Body of pancreas (tissue), 4 donors: ENCODE results near the gene RABIF. TPM values are rescaled to one million over a fixed set of nuclear protein-coding genes. Genes with fewer than 3 reads are reported as not detected.
A peak's percentile ranks its signal among the peaks of the same experiment; 100 is the strongest.

Source experiments
- ATAC-seq: fragments of 150-250 bp; one replicate; pipeline ENCODE4 v1.9.1; 2016
- DNase-seq, 4 donors: peaks; one replicate each; pipeline ENCODE4 v3.0.0-alpha.2; 2019
- H3K27ac ChIP-seq, 4 donors: fragments of 200-600 bp; sonication (generic); 1 replicate in 3 of 4; 2 replicates in 1 of 4; pipeline versions ENCODE4 v1.5.1 to v1.6.1; 2016 to 2019; ENCODE audit warnings: mild to moderate bottlenecking in 1 of 4, mixed read lengths in 1 of 4, moderate library complexity in 1 of 4
- H3K27me3 ChIP-seq, 2 donors: fragments of 200-600 bp; sonication (generic); one replicate each; pipeline ENCODE4 v1.6.0; 2016; ENCODE audit warnings: mild to moderate bottlenecking in 1 of 2
- H3K36me3 ChIP-seq, 2 donors: fragments of 200-600 bp; sonication (generic); replicated peaks in 1 of 2; 2 replicates each; pipeline ENCODE4 v1.5.1; 2016; ENCODE audit warnings: low read depth in 2 of 2; ENCODE audit not compliant: insufficient read depth in 1 of 2
- H3K4me1 ChIP-seq: fragments of 200-600 bp; sonication (generic); one replicate; pipeline ENCODE4 v1.6.0; 2016
- H3K4me3 ChIP-seq, 2 donors: fragments of 200-600 bp; sonication (generic); 1 replicate in 1 of 2; 2 replicates in 1 of 2; pipeline ENCODE4 v1.5.1; 2016 to 2019
- H3K9me3 ChIP-seq, 3 donors: fragments of 200-600 bp; sonication (generic); 1 replicate in 2 of 3; 2 replicates in 1 of 3; pipeline ENCODE4 v1.5.1; 2016
- POLR2A ChIP-seq, 3 donors: fragments of 450-650 bp; IDR thresholded peaks; one replicate each; pipeline ENCODE4 v1.6.1; 2016; ENCODE audit warnings: antibody characterized with exemption in 3 of 3, mild to moderate bottlenecking in 2 of 3
- WGBS, 2 donors: methylation state at CpG; one replicate each; pipeline ENCODE4 v1.1.5; 2017; 5-methylcytosine and 5-hydroxymethylcytosine counted together
- intact Hi-C: fragments of 100-400 bp; cut with DNase I; formaldehyde crosslinking; loops from one replicate; pipeline ENCODE4 v1.15.1; 2023
- total RNA-seq, 2 donors: library from RNA; depleted of rRNA; stranded (reverse); fragments of >200 nt; gene quantifications; one replicate each; pipeline ENCODE4 v1.1.0, GENCODE V29; 2016
- TF ChIP-seq, protein P1 (sequence below), 7 experiments: fragments of 450-650 bp in 4 of 7; fragments of 200-600 bp in 3 of 7; sonication (generic) in 3 of 7; IDR thresholded peaks; one replicate each; pipeline ENCODE4 v1.5.1; 2016 to 2019; ENCODE audit warnings: antibody characterized with exemption in 7 of 7

The RABIF gene
- total RNA-seq, 2 donors from 2014 or later, result 2.6 to 4.0 TPM

DNA sequence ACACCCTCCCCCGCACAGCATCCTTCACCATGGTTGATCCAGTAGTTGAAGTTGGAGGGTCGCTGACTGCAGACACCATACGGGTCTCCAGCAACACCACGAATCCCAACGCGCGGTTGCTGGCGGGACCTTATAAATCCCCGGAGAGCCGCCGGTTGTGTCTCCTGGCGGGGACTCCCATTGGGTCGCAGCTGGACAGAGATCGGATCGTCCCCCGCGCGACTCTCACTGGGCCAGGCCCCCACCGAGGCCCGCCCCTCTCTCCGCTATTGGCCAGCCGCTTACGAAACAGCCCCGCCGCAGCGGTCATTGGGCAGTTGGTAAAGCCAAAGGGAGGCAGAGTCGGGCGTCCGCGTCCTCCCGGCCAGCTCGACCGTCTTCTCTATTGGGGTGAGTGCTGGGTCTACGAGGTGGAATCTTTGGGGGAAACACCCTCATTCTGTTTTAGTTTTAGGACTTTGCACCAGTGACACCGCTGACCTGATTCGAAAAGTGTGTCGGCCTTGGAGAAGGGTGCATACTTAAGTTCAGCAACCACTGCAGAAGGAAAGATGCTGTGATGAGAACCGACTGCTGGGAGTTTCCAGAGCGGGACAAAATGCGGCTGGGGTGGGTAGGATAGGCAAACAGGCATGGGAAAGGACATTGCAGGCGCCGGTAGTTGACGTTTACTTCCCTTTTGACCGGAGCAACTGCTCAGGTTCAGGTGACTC, 27.4 kb downstream of the RABIF start:
- WGBS, 2 donors, result 0% methylated on average over 14 to 42 of the region's 44 CpGs
- H3K27ac ChIP-seq, result peak overlapping the region in 3 of 4 donors; percentile 39 to 47 (median 43)
- TF ChIP-seq, protein P1, sequence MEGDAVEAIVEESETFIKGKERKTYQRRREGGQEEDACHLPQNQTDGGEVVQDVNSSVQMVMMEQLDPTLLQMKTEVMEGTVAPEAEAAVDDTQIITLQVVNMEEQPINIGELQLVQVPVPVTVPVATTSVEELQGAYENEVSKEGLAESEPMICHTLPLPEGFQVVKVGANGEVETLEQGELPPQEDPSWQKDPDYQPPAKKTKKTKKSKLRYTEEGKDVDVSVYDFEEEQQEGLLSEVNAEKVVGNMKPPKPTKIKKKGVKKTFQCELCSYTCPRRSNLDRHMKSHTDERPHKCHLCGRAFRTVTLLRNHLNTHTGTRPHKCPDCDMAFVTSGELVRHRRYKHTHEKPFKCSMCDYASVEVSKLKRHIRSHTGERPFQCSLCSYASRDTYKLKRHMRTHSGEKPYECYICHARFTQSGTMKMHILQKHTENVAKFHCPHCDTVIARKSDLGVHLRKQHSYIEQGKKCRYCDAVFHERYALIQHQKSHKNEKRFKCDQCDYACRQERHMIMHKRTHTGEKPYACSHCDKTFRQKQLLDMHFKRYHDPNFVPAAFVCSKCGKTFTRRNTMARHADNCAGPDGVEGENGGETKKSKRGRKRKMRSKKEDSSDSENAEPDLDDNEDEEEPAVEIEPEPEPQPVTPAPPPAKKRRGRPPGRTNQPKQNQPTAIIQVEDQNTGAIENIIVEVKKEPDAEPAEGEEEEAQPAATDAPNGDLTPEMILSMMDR (IDR thresholded peaks at IDR 0.05), result peak in 1 of 7 experiments; percentile 8
- peak in 1 of 3 donors; percentile 22 for TF ChIP-seq POLR2A (IDR thresholded peaks at IDR 0.05)
- intact Hi-C loops, result no loop called here
- DNase-seq, result peak; percentile 84 to 93 (median 88)
- no peaks in the 10 kb centered on the region for H3K27me3 ChIP-seq
- H3K4me1 ChIP-seq, result peaks cover 15% of the 10 kb centered on the region
- ATAC-seq, result peak; percentile 95
- H3K36me3 ChIP-seq, result no peaks in the 10 kb centered on the region
- no peaks in the 10 kb centered on the region for H3K9me3 ChIP-seq
- peak overlapping the region; percentile 43 to 46 for H3K4me3 ChIP-seq

DNA sequence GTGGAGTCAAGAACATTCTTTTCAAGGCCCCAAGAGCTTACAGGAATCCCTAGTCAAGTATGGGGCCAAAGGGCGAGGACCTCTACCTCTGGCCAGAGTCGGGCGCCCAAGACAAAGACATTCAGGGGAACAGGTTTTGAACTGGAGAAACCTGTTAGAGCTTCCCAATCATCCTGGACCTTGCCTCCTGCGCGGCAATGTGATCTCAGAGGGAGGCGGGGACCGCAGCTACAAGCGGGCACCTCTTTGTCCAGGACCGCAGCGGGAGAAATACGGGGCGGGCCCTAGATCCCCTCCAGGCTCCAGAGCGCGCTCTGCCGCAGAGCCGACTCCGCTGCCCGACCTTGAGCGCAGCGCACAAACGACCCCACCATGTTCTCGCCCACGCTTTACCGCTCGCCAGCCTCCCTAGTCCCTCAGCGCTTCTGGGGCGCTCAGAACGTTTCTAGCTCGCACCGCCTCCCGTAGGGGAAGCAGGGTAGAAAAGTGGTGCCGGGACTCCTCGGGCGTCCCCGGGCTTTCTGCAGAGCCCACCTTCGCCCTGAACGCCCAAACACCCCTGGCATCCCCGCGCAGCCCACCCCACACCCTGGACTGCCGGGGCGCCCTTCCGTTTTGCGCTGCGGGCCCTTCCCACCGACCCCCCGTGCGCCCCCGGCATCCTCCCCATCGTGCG, 28.1 kb downstream of the RABIF start:
- intact Hi-C loops, result no loop called here
- Histone ChIP-seq H3K27me3 (no peaks in the 10 kb centered on the region), H3K36me3 (no peaks in the 10 kb centered on the region), H3K4me1 (peaks cover 15% of the 10 kb centered on the region), H3K9me3 (no peaks in the 10 kb centered on the region), H3K4me3 (peak overlapping the region; percentile 43 to 46), H3K27ac (peak overlapping the region in 3 of 4 donors; percentile 39 to 47 (median 43))
- peak; percentile 54 to 84 (median 72) for DNase-seq
- TF ChIP-seq POLR2A (IDR thresholded peaks at IDR 0.05), result peak in 2 of 3 donors; percentile 13 to 22
- TF ChIP-seq, protein P1 (IDR thresholded peaks at IDR 0.05), result no peak
- WGBS, 2 donors, result 0% methylated on average over 44 of the region's 50 CpGs; no CpG with 5 or more reads in 1 of the 2 donors
- peak; percentile 72 for ATAC-seq

DNA sequence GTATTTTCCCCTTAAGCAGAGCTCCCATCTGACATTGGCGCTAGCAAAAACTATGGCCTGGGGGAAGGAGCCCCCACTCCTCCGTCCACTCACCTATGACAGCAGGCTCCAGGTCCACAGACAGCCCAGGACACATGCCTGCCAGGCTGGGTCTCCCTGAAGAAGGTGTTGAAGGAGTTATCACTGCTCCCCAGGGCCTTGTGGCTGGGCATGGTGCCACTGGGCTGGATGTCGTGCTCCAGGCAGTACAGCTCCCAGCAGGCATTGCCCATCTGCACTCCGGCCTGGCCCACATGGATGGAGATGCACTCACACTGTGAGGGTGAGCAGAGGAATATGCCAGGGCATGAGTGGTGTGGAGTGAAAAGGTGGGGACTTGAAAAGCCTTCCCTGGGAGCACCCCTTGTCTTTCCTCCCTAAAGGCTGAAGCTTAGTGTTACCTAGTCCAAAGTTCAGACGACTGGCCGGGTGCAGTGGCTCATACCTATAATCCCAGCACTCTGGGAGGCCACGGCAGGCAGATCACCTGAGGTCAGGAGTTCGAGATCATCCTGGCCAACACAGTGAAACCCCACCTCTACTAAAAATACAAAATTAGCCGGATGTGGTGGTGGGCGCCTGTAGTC, 30.0 kb downstream of the RABIF start:
- Histone ChIP-seq H3K27me3 (no peaks in the 10 kb centered on the region), H3K36me3 (no peaks in the 10 kb centered on the region), H3K4me3 (no peak overlapping the region), H3K27ac (peak overlapping the region in 1 of 4 donors; percentile 44), H3K9me3 (no peaks in the 10 kb centered on the region), H3K4me1 (peaks cover 15% of the 10 kb centered on the region)
- no peak for ATAC-seq
- intact Hi-C loops, result no loop called here
- TF ChIP-seq, protein P1 (IDR thresholded peaks at IDR 0.05), result no peak
- TF ChIP-seq POLR2A (IDR thresholded peaks at IDR 0.05), result no peak
- 76 to 90% methylated on average over 7 to 10 of the region's 10 CpGs for WGBS, 2 donors
- peak in 1 of 4 donors; percentile 17 for DNase-seq

DNA sequence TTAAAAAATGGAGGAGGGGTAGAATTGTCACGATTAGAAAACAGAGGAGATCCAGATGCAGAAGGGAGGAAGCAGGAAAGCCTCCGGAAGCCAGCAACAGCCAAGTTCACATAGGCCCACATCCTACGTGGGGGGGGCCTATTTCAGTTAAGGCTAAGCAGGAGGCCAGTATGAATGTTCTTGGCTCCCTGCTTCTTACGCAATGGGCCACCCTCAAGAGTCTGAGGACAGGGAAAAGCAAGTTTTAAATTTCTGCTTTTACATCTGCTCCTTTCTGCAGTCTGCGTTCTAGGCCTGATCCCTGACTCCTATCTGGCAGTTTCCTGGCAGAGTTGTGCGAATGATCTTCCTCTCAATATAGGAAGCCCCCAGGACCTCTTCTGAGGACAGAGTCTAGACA, 30.6 kb downstream of the RABIF start:
- H3K36me3 ChIP-seq, result no peaks in the 10 kb centered on the region
- H3K9me3 ChIP-seq, result no peaks in the 10 kb centered on the region
- TF ChIP-seq POLR2A (IDR thresholded peaks at IDR 0.05), result no peak
- TF ChIP-seq, protein P1 (IDR thresholded peaks at IDR 0.05), result no peak
- peak; percentile 19 to 66 (median 34) for DNase-seq
- H3K27me3 ChIP-seq, result no peaks in the 10 kb centered on the region
- peak; percentile 17 for ATAC-seq
- intact Hi-C loops, result no loop called here
- peaks cover 15% of the 10 kb centered on the region for H3K4me1 ChIP-seq
- 62 to 76% methylated on average over 6 of the region's 6 CpGs for WGBS, 2 donors
- peak overlapping the region in 1 of 4 donors; percentile 44 for H3K27ac ChIP-seq
- H3K4me3 ChIP-seq, result no peak overlapping the region
